Peyer's patch (tissue), 4 donors: ENCODE measurements around the gene NRM.

Source experiments
- CTCF ChIP-seq, 6 experiments: fragments of 450-650 bp in 4 of 6; fragments of 200-600 bp in 2 of 6; sonication (generic) in 1 of 6; IDR thresholded peaks; one replicate each; pipeline ENCODE4 v1.5.1; 2017 to 2019; ENCODE audit warnings: antibody characterized with exemption in 6 of 6, mild to moderate bottlenecking in 3 of 6, moderate library complexity in 1 of 6
- POLR2A ChIP-seq, 2 donors: fragments of 450-650 bp; IDR thresholded peaks; one replicate each; pipeline ENCODE4 v1.5.1; 2017; ENCODE audit warnings: antibody characterized with exemption in 2 of 2, mild to moderate bottlenecking in 2 of 2, moderate library complexity in 2 of 2

- TF ChIP-seq CTCF (IDR thresholded peaks at IDR 0.05) (no peak), POLR2A (IDR thresholded peaks at IDR 0.05) (no peak)
These were observed 34.3 kb upstream of the NRM start for GRCh38 chr6:30724906-30725667.
